NCI-H774 (cell line): ENCODE results near the gene PELI1.
A peak's percentile ranks its signal among the peaks of the same experiment; 100 is the strongest.
"Not testable (repeated sequence)": the region's sequence is repeated elsewhere in the genome, so short reads cannot be mapped to it uniquely, and the experiment has no call there.

Experiments used
- DNase-seq: peaks from one replicate; lab custom pipeline; 2025; lab: John Stamatoyannopoulos, UW

PELI1 gene

DNA sequence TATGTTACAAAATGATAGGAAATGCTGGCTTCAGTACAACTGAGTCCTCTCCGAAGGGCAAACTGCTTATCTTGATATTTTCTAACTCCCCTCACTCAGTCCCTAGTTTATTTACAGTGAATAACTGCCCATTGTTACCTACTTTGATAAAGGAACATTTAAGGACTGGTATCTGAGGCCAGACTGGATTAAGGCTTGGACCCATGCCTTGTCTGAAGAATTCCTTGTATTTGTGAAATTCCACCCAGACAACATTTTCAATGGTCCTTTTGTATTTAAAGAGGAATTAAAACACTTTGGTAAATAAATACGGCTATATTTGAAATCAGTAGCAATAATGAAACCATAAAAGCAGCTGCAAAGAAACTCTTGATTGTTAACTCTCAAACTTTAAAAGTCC is 58.3 kb downstream of the PELI1 start:
- no peak for DNase-seq

DNA sequence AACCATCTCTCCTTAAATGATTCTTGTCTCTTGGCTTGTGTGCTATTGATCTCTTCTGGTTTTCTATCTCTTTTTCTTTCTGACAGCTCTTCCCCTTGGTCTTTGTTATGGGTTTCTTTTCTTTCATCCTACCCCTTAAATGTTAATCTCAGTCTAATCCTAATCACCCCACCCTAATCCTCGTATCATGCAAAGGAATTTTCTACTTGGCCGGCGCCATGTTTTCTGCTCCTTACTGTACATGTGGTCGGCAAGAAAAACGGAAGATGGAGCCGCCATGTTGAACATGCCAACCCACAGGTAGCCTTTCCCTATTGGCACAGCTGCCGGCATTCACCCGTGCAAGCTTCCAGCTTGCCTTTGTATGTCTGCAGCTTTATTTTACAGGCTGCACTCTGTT is 63.2 kb downstream of the PELI1 start:
- DNase-seq, result no peak

DNA sequence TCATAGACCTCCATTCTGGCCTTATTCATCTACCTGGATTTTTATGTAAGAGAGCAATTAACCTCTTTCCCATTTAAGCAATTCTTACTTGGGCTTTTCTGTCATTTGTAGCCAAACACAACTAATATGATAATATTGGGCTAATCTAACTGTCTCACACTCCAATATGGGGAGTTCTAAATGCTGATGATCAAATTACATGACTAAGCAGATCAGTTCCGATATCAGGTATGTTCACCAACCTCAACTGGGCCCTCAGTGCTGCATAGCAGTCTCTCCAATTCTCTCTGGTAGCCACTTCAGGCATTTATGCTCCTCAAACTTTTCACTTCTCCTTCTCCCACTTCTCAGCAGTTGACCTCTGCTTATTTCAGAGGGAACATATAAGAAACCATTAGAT is 64.0 kb downstream of the PELI1 start:
- no peak for DNase-seq

DNA sequence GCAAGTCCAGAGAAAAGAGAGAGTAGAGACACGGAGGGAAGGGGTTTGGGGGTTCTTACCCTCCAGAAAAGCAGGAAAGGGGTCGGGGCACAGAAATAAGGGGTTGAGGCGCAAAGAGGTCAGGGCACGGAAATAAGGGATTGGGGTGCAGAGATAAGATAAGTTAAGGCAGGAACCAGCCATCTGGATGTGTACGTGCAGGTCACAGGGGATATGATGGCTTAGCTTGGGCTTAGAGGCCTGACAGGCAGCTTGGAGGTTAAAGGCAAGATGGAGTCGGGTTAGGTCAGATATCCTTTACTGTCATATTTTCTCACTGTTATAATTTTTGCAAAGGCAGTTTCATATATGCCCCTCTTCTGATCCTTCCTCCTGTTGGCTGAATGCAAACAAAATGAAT is 64.5 kb downstream of the PELI1 start:
- not testable (repeated sequence) for DNase-seq

- DNase-seq, result not testable (repeated sequence)
Observed at GRCh38 chr2:64076828-64077227, 67.4 kb downstream of the PELI1 start.

DNA sequence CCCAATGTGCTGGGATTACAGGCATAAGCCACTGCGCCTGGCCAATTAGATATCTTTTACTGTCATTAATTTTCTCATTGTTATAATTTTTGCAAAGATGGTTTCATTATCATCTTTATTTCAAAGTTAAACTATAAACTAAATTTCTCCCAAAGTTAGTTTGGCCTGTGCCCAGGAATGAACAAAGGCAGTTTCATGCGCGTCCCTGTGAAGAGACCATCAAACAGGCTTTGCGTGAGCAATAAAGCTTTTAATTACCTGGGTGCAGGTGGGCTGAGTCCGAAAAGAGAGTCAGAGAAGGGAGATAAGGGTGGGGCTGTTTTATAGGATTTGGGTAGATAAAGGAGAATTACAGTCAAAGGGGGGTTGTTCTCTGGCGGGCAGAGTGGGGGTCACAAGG is 69.6 kb downstream of the PELI1 start:
- not testable (repeated sequence) for DNase-seq

DNA sequence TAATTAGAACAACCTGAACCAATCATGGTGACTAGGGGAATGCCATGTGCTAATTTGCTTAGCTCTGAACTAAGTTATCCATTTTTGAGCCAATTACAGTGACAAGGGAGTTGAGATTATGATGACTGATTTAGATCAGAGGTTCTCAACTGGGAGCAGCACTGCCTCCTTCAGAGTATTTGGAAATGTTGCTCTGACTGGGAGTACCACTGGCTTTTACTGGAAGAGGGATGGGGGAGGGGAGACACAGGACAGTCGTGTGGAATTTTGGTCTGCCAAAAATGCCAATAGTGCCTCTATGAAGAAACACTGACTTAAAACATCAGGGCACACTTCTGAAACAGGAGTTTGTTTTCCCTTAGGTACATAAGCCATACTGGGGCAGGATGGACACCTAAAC is 76.9 kb downstream of the PELI1 start:
- DNase-seq, result no peak

- no peak for DNase-seq
Observed at GRCh38 chr2:64065516-64065915, 78.7 kb downstream of the PELI1 start.

GRCh38 chr2:64063924-64064331 is 80.3 kb downstream of the PELI1 start:
- DNase-seq, result peak; percentile 78

- peak; percentile 52 for DNase-seq
Observed at GRCh38 chr2:64063454-64063853, 80.8 kb downstream of the PELI1 start.

GRCh38 chr2:64062840-64063239 is 81.4 kb downstream of the PELI1 start:
- peak; percentile 48 for DNase-seq

DNA sequence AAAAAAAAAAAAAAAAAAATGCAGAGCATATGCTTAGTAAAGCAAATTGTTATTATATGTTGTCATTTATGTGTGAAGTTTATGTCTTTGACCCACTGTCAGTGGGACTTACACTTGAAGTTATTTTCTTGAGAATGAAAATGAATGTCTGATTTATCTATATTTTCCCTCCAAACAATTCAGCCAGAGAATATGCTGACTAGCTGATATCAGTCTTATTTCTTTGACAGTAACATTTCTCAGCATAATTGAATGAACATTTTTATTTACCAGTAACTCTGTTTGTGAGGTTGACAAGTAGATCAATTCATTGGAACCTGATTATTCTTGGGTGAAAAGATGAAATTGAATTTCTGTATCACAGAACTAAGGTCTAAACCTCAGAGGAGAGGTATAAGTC is 85.0 kb downstream of the PELI1 start:
- no peak for DNase-seq

- DNase-seq, result no peak
Observed at GRCh38 chr2:64056021-64056420, 88.2 kb downstream of the PELI1 start.

- DNase-seq, result no peak
Observed at GRCh38 chr2:64054161-64054915, 89.9 kb downstream of the PELI1 start.

GRCh38 chr2:64052463-64053241 is 91.6 kb downstream of the PELI1 start:
- DNase-seq, result no peak

- DNase-seq, result peak; percentile 66
Observed at GRCh38 chr2:64049633-64050220, 94.5 kb downstream of the PELI1 start.

- DNase-seq, result no peak
Observed at GRCh38 chr2:64045938-64046337, 98.3 kb downstream of the PELI1 start.
